HepG2 (cell line): ENCODE results near the gene TDP2. TPM values are rescaled to one million over a fixed set of nuclear protein-coding genes. Genes with fewer than 3 reads are reported as not detected.

Source experiments
- CAMTA2 ChIP-seq: sonication (generic); formaldehyde crosslinking; IDR thresholded peaks from 2 replicates; pipeline ENCODE4 v1.4.0; 2020; ENCODE audit warnings: mild to moderate bottlenecking, missing genetic modification reagents, borderline replicate concordance
- CSRNP2 ChIP-seq: sonication (generic); formaldehyde crosslinking; conservative IDR thresholded peaks from 2 replicates; pipeline ENCODE4 v1.8.0; 2022; ENCODE audit warnings: low read depth, missing genetic modification reagents
- EED ChIP-seq: sonication (generic); formaldehyde crosslinking; IDR thresholded peaks from 2 replicates; pipeline ENCODE4 v1.5.0; 2020; ENCODE audit warnings: mild to moderate bottlenecking, missing genetic modification reagents
- GMEB2 ChIP-seq: IDR thresholded peaks from 2 replicates; pipeline ENCODE4 v1.6.1; 2016; ENCODE audit warnings: missing biosample characterization, missing genetic modification reagents, low read depth
- MAZ ChIP-seq, 2 experiments: sonication (generic) in 1 of 2; formaldehyde crosslinking in 1 of 2; IDR thresholded peaks; 2 replicates each; pipeline versions ENCODE4 v1.5.0 to v1.6.1; 2012 to 2020; ENCODE audit warnings: low read depth in 2 of 2, mild to moderate bottlenecking in 2 of 2, borderline replicate concordance in 1 of 2, improper control_type of control experiment in 1 of 2, low read length in 1 of 2, missing genetic modification reagents in 1 of 2, moderate library complexity in 1 of 2
- ZNF180 ChIP-seq: sonication (generic); formaldehyde crosslinking; IDR thresholded peaks from 2 replicates; pipeline ENCODE4 v1.4.0; 2020; ENCODE audit warnings: low read depth, missing genetic modification reagents, borderline replicate concordance
- ZNF251 ChIP-seq: sonication (generic); formaldehyde crosslinking; IDR thresholded peaks from 2 replicates; pipeline ENCODE4 v1.9.0; 2021; ENCODE audit warnings: mild to moderate bottlenecking, missing genetic modification reagents
- ZNF354B ChIP-seq: sonication (generic); formaldehyde crosslinking; IDR thresholded peaks from 2 replicates; pipeline ENCODE4 v1.8.0; 2022; ENCODE audit warnings: mild to moderate bottlenecking, missing genetic modification reagents
- ZNF484 ChIP-seq: sonication (generic); formaldehyde crosslinking; IDR thresholded peaks from 2 replicates; pipeline ENCODE4 v1.5.1; 2020; ENCODE audit warnings: mild to moderate bottlenecking, low read depth, missing genetic modification reagents, borderline replicate concordance
- ZNF614 ChIP-seq: IDR thresholded peaks from 2 replicates; pipeline ENCODE4 v1.6.1; 2018; ENCODE audit warnings: missing biosample characterization, missing genetic modification reagents, inconsistent platforms, borderline replicate concordance
- ZNF615 ChIP-seq: sonication (generic); formaldehyde crosslinking; IDR thresholded peaks from 2 replicates; pipeline ENCODE4 v1.5.0; 2020; ENCODE audit warnings: mild to moderate bottlenecking, missing genetic modification reagents, borderline replicate concordance
- ZNF75D ChIP-seq: sonication (generic); formaldehyde crosslinking; IDR thresholded peaks from 2 replicates; pipeline ENCODE4 v1.8.1; 2023; ENCODE audit warnings: missing genetic modification reagents, mild to moderate bottlenecking, borderline replicate concordance
- polyA plus RNA-seq, 8 experiments: library from polyadenylated mRNA; depleted of rRNA in 3 of 8; stranded (reverse) in 7 of 8; unstranded in 1 of 8; fragments of >200 nt; fragmentation: Illumina TruSeq in 4 of 8; extraction: Trizol in 4 of 8; gene quantifications; 2 replicates each; pipeline versions ENCODE4 v1.2.1 to v1.2.3, GENCODE V29; 2011 to 2016; ENCODE audit warnings: low read depth in 4 of 8, missing spikeins in 1 of 8, mixed read lengths in 1 of 8; ENCODE audit not compliant: insufficient read depth in 1 of 8
- total RNA-seq, 5 experiments: library from RNA; depleted of rRNA; stranded (reverse); fragments of >200 nt; fragmentation: Illumina TruSeq; extraction: Trizol; gene quantifications; 2 replicates each; pipeline ENCODE4 v1.2.3, GENCODE V29; 2016; ENCODE audit warnings: low read depth in 1 of 5
- TF ChIP-seq, protein P1 (sequence below): sonication (generic); formaldehyde crosslinking; IDR thresholded peaks from 2 replicates; pipeline ENCODE4 v1.4.0; 2020; ENCODE audit warnings: low read depth, missing genetic modification reagents
- TF ChIP-seq, protein P2 (sequence below): sonication (generic); formaldehyde crosslinking; IDR thresholded peaks from 2 replicates; pipeline ENCODE4 v1.4.0; 2020; ENCODE audit warnings: mild to moderate bottlenecking, missing genetic modification reagents

TDP2 gene
- total and polyA plus RNA-seq, 2 of the 13 experiments (the other 11 are each of a cell fraction or from before 2014, with no cell fraction given) = 30.5 to 42.6 TPM

DNA sequence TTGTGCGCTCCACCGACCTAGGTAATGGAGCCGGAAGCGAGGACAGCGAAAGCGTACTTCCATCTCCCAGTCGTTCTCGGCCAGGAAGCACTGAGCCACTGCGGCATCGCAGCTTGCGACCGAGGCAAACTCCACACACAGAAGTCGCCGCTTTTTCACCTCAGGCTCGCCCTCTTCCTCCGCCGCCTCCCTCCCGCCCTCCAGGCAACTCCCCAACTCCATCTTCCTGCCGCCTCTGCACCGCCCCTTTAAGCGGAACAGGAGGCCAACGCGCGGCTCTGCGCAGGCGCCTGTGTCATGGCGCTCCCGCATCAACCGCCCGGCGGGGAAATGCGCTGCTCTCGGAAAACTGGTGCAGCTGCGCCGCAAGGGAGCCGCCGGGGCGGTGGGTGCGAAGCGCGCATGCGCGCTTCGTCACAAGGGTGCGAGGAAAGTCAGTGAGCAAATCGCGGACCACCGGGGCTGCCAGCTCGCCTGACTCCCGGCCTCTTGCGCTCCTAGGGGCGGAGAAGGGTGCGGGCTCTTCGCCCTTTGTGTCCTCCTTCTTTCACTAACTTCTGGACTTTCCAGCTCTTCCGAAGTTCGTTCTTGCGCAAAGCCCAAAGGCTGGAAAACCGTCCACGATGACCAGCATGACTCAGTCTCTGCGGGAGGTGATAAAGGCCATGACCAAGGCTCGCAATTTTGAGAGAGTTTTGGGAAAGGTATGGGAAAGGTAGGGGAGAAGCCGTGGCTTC is at the start of gene TDP2, which contains the start of gene ACOT13 (continued):
- TF ChIP-seq MAZ (IDR thresholded peaks at IDR 0.05; ENCODE audit: borderline replicate concordance, low read depth, low read length) (0 out of 2 replicates have a peak, but pooled peaks have one; percentile 88), MAZ (CRISPR knock-in tag; IDR thresholded peaks at IDR 0.05; ENCODE audit: low read depth) (peak; percentile 97), ZNF251 (no peak), ZNF614 (CRISPR knock-in tag) (peak; percentile 97), GMEB2 (CRISPR knock-in tag) (peak; percentile 60; the same call in 1 of the 2 replicates), ZNF180 (CRISPR knock-in tag) (0 out of 2 replicates have a peak, but pooled peaks have one; percentile 23), ZNF75D (CRISPR knock-in tag) (peak; percentile 8; the same call in 1 of the 2 replicates), ZNF484 (CRISPR knock-in tag) (no peak), ZNF354B (CRISPR knock-in tag) (no peak; the same call in 1 of the 2 replicates), CAMTA2 (CRISPR knock-in tag) (peak; percentile 40; the same call in 1 of the 2 replicates), ZNF615 (CRISPR knock-in tag) (0 out of 2 replicates have a peak, but pooled peaks have one; percentile 85), EED (CRISPR knock-in tag) (peak; percentile 94; the same call in 1 of the 2 replicates), CSRNP2 (CRISPR knock-in tag) (no peak)
- TF ChIP-seq, protein P1, sequence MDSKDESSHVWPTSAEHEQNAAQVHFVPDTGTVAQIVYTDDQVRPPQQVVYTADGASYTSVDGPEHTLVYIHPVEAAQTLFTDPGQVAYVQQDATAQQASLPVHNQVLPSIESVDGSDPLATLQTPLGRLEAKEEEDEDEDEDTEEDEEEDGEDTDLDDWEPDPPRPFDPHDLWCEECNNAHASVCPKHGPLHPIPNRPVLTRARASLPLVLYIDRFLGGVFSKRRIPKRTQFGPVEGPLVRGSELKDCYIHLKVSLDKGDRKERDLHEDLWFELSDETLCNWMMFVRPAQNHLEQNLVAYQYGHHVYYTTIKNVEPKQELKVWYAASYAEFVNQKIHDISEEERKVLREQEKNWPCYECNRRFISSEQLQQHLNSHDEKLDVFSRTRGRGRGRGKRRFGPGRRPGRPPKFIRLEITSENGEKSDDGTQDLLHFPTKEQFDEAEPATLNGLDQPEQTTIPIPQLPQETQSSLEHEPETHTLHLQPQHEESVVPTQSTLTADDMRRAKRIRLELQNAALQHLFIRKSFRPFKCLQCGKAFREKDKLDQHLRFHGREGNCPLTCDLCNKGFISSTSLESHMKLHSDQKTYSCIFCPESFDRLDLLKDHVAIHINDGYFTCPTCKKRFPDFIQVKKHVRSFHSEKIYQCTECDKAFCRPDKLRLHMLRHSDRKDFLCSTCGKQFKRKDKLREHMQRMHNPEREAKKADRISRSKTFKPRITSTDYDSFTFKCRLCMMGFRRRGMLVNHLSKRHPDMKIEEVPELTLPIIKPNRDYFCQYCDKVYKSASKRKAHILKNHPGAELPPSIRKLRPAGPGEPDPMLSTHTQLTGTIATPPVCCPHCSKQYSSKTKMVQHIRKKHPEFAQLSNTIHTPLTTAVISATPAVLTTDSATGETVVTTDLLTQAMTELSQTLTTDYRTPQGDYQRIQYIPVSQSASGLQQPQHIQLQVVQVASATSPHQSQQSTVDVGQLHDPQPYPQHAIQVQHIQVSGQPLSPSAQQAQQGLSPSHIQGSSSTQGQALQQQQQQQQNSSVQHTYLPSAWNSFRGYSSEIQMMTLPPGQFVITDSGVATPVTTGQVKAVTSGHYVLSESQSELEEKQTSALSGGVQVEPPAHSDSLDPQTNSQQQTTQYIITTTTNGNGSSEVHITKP (CRISPR knock-in tag) = peak; percentile 92
- TF ChIP-seq, protein P2, sequence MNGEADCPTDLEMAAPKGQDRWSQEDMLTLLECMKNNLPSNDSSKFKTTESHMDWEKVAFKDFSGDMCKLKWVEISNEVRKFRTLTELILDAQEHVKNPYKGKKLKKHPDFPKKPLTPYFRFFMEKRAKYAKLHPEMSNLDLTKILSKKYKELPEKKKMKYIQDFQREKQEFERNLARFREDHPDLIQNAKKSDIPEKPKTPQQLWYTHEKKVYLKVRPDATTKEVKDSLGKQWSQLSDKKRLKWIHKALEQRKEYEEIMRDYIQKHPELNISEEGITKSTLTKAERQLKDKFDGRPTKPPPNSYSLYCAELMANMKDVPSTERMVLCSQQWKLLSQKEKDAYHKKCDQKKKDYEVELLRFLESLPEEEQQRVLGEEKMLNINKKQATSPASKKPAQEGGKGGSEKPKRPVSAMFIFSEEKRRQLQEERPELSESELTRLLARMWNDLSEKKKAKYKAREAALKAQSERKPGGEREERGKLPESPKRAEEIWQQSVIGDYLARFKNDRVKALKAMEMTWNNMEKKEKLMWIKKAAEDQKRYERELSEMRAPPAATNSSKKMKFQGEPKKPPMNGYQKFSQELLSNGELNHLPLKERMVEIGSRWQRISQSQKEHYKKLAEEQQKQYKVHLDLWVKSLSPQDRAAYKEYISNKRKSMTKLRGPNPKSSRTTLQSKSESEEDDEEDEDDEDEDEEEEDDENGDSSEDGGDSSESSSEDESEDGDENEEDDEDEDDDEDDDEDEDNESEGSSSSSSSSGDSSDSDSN (CRISPR knock-in tag) = peak; percentile 97
